SK-N-SH (cell line): ENCODE results near the gene KRTAP5-11. TPM values are rescaled to one million over a fixed set of nuclear protein-coding genes. Genes with fewer than 3 reads are reported as not detected.

ENCODE experiments used
- CTCF ChIA-PET: fragments of 300-600, 350-600 bp; formaldehyde crosslinking; extraction: SDS; loops from one replicate; lab custom pipeline; 2021; lab: Yijun Ruan, JAX
- POLR2A ChIA-PET: fragments of 350-600 bp; sonication (Branson Sonifier 250); formaldehyde crosslinking; extraction: SDS; loops from one replicate; lab custom pipeline; 2020; ENCODE audit warnings: antibody characterized with exemption, inconsistent platforms; lab: Yijun Ruan, JAX
- DNase-seq: peaks from one replicate; pipeline ENCODE4 v3.0.0; 2012
- H2AFZ ChIP-seq: fragments of 200-600 bp; sonication (generic); 2 replicates; pipeline ENCODE4 v1.8.1; 2016; ENCODE audit warnings: antibody characterized with exemption, mild to moderate bottlenecking, low read depth
- H3F3A ChIP-seq: fragments of 200-600 bp; sonication (generic); replicated peaks from 2 replicates; pipeline ENCODE3; 2016; ENCODE audit warnings: antibody characterized with exemption, mild to moderate bottlenecking; ENCODE audit not compliant: insufficient read depth
- H3K27ac ChIP-seq, 2 experiments: fragments of 200-500 bp in 1 of 2; fragments of 200-600 bp in 1 of 2; sonication (Bioruptor generic) in 1 of 2; sonication (generic), shearing (Covaris generic) in 1 of 2; 2 replicates each; pipeline versions ENCODE4 v1.5.1 to v1.6.1; 2014 to 2016; ENCODE audit warnings: low read depth in 2 of 2, inconsistent platforms in 1 of 2, low read length in 1 of 2, mild to moderate bottlenecking in 1 of 2, mixed read lengths in 1 of 2
- H3K27me3 ChIP-seq: fragments of 200-600 bp; sonication (generic), shearing (Covaris generic); 2 replicates; pipeline ENCODE4 v1.6.1; 2016; ENCODE audit warnings: mixed run types; ENCODE audit not compliant: insufficient read depth
- H3K36me3 ChIP-seq, 2 experiments: fragments of 200-500 bp in 1 of 2; fragments of 200-600 bp in 1 of 2; sonication (Bioruptor generic) in 1 of 2; sonication (generic) in 1 of 2; replicated peaks in 1 of 2; 2 replicates each; pipeline versions ENCODE3 to v1.5.1; 2014 to 2016; ENCODE audit warnings: low read length in 1 of 2, mild to moderate bottlenecking in 1 of 2; ENCODE audit not compliant: insufficient read depth in 2 of 2, control insufficient read depth in 1 of 2
- H3K4me1 ChIP-seq, 2 experiments: fragments of 200-500 bp in 1 of 2; fragments of 200-600 bp in 1 of 2; sonication (Bioruptor generic) in 1 of 2; sonication (generic), shearing (Covaris generic) in 1 of 2; 2 replicates each; pipeline versions ENCODE4 v1.5.1 to v1.6.1; 2014 to 2016; ENCODE audit warnings: low read depth in 1 of 2, low read length in 1 of 2, mixed run types in 1 of 2; ENCODE audit not compliant: insufficient read depth in 2 of 2, control insufficient read depth in 1 of 2
- H3K4me2 ChIP-seq: fragments of 200-600 bp; sonication (generic), shearing (Covaris generic); 2 replicates; pipeline ENCODE4 v1.6.1; 2017; ENCODE audit warnings: mixed run types
- H3K4me3 ChIP-seq, 2 experiments: fragments of 200-500 bp in 1 of 2; fragments of 200-600 bp in 1 of 2; sonication (Bioruptor generic) in 1 of 2; sonication (generic), shearing (Covaris generic) in 1 of 2; 2 replicates each; pipeline versions ENCODE4 v1.5.1 to v1.8.1; 2014 to 2016; ENCODE audit warnings: low read depth in 2 of 2, inconsistent platforms in 1 of 2, low read length in 1 of 2, mild to moderate bottlenecking in 1 of 2, mixed read lengths in 1 of 2, moderate library complexity in 1 of 2
- H3K79me2 ChIP-seq: fragments of 200-600 bp; sonication (generic); 2 replicates; pipeline ENCODE4 v1.8.1; 2017; ENCODE audit warnings: mild to moderate bottlenecking; ENCODE audit not compliant: insufficient read depth
- H3K9ac ChIP-seq: fragments of 200-600 bp; sonication (generic); 2 replicates; pipeline ENCODE4 v1.6.1; 2017; ENCODE audit warnings: mixed run types
- H3K9me2 ChIP-seq: fragments of 200-600 bp; sonication (generic); 2 replicates; pipeline ENCODE4 v1.6.1; 2017; ENCODE audit warnings: mixed run types
- H3K9me3 ChIP-seq: fragments of 200-600 bp; sonication (generic); 2 replicates; pipeline ENCODE4 v1.6.1; 2017; ENCODE audit warnings: mixed run types, mild to moderate bottlenecking, moderate library complexity
- H4K20me1 ChIP-seq: fragments of 200-600 bp; sonication (generic); 2 replicates; pipeline ENCODE4 v1.6.1; 2017; ENCODE audit warnings: mild to moderate bottlenecking, mixed run types; ENCODE audit not compliant: insufficient read depth
- CHD2 ChIP-seq: fragments of 150-350 bp; IDR thresholded peaks from 2 replicates; pipeline ENCODE4 v1.6.1; 2018; ENCODE audit warnings: low read length; ENCODE audit not compliant: partially characterized antibody
- ELF1 ChIP-seq: IDR thresholded peaks from 2 replicates; pipeline ENCODE4 v1.4.0; 2012
- EP300 ChIP-seq, 2 experiments: IDR thresholded peaks; 2 replicates each; pipeline versions ENCODE4 v1.4.0 to v1.6.1; 2012; ENCODE audit warnings: borderline replicate concordance in 1 of 2, low read depth in 1 of 2, low read length in 1 of 2
- EZH2phosphoT487 ChIP-seq: fragments of 200-600 bp; sonication (generic); IDR thresholded peaks from 2 replicates; pipeline ENCODE4 v1.6.1; 2017; ENCODE audit warnings: low read depth, mixed run types, mild to moderate bottlenecking, antibody characterized with exemption, moderate library complexity, borderline replicate concordance
- FOSL2 ChIP-seq: IDR thresholded peaks from 2 replicates; pipeline ENCODE4 v1.4.0; 2012; ENCODE audit warnings: low read depth, mild to moderate bottlenecking, moderate library complexity, borderline replicate concordance
- FOXJ3 ChIP-seq: sonication (generic); formaldehyde crosslinking; IDR thresholded peaks from 2 replicates; pipeline ENCODE4 v1.5.1; 2020; ENCODE audit warnings: mild to moderate bottlenecking, missing genetic modification reagents
- GABPA ChIP-seq: IDR thresholded peaks from 2 replicates; pipeline ENCODE4 v1.4.0; 2012; ENCODE audit warnings: low read depth, mild to moderate bottlenecking
- GATA2 ChIP-seq: sonication (generic); formaldehyde crosslinking; IDR thresholded peaks from 2 replicates; pipeline ENCODE4 v1.5.0; 2020; ENCODE audit warnings: mild to moderate bottlenecking, missing genetic modification reagents
- JUND ChIP-seq: IDR thresholded peaks from 2 replicates; pipeline ENCODE4 v1.4.0; 2012
- MAX ChIP-seq: IDR thresholded peaks from 2 replicates; pipeline ENCODE4 v1.4.0; 2012; ENCODE audit warnings: low read depth
- MEF2A ChIP-seq: IDR thresholded peaks from 2 replicates; pipeline ENCODE4 v1.4.0; 2012; ENCODE audit warnings: low read depth, borderline replicate concordance
- NFIC ChIP-seq: IDR thresholded peaks from 2 replicates; pipeline ENCODE4 v1.4.0; 2012; ENCODE audit warnings: borderline replicate concordance
- NRF1 ChIP-seq: IDR thresholded peaks from 2 replicates; pipeline ENCODE4 v1.6.1; 2012; ENCODE audit warnings: low read depth, mild to moderate bottlenecking, low read length
- POLR2AphosphoS5 ChIP-seq: IDR thresholded peaks from 2 replicates; pipeline ENCODE4 v1.6.1; 2012; ENCODE audit warnings: low read depth, low read length
- RAD21 ChIP-seq: IDR thresholded peaks from 2 replicates; pipeline ENCODE4 v1.6.1; 2012; ENCODE audit warnings: mild to moderate bottlenecking, low read length
- RFX5 ChIP-seq: IDR thresholded peaks from 2 replicates; pipeline ENCODE4 v1.6.1; 2012; ENCODE audit warnings: mild to moderate bottlenecking, improper control_type of control experiment, low read length
- RXRA ChIP-seq: IDR thresholded peaks from 2 replicates; pipeline ENCODE4 v1.4.0; 2012; ENCODE audit warnings: low read depth, mild to moderate bottlenecking, borderline replicate concordance
- SIN3A ChIP-seq: IDR thresholded peaks from 2 replicates; pipeline ENCODE4 v1.6.1; 2012; ENCODE audit warnings: low read depth, mild to moderate bottlenecking, low read length, moderate library complexity, borderline replicate concordance
- TEAD4 ChIP-seq: IDR thresholded peaks from 2 replicates; pipeline ENCODE4 v1.4.0; 2012; ENCODE audit warnings: mild to moderate bottlenecking, borderline replicate concordance; ENCODE audit not compliant: insufficient read depth
- USF2 ChIP-seq: fragments of 150-350 bp; IDR thresholded peaks from 2 replicates; pipeline ENCODE4 v1.6.1; 2017; ENCODE audit warnings: antibody characterized with exemption, low read length, low read depth, borderline replicate concordance
- WGBS: methylation state at CpG from one replicate; pipeline ENCODE4 v1.1.6; 2017; ENCODE audit warnings: low lambda C conversion rate; 5-methylcytosine and 5-hydroxymethylcytosine counted together
- polyA plus RNA-seq, 3 experiments: library from polyadenylated mRNA; depleted of rRNA; stranded (reverse); fragments of >200 nt; gene quantifications; 2 replicates each; pipeline ENCODE4 v1.2.3, GENCODE V29; 2012
- TF ChIP-seq, protein P1 (sequence below): fragments of 200-600 bp; sonication (generic); IDR thresholded peaks from 2 replicates; pipeline ENCODE4 v1.6.1; 2017; ENCODE audit warnings: antibody characterized with exemption, mild to moderate bottlenecking, moderate library complexity
- TF ChIP-seq, protein P2 (sequence below): IDR thresholded peaks from 2 replicates; pipeline ENCODE4 v1.4.0; 2012; ENCODE audit warnings: low read depth, borderline replicate concordance
- TF ChIP-seq, protein P3 (sequence below): IDR thresholded peaks from 2 replicates; pipeline ENCODE4; 2012

Gene KRTAP5-11
- polyA plus RNA-seq, 1 of the 3 experiments (the other 2 are of a cell fraction), result not detected

GRCh38 chr11:71539017-71539416 is 43.7 kb downstream of the KRTAP5-11 start:
- POLR2A ChIA-PET, result no interaction called here
- 32% methylated on average over 11 of the region's 11 CpGs for WGBS

GRCh38 chr11:71538666-71538990 is 44.0 kb downstream of the KRTAP5-11 start:
- H3K9me3 ChIP-seq, result no peaks in the 10 kb centered on the region
- no peaks in the 10 kb centered on the region for H3F3A ChIP-seq
- no peaks in the 10 kb centered on the region for H4K20me1 ChIP-seq
- H3K27ac ChIP-seq, result no peak overlapping the region
- no peak overlapping the region for H3K4me2 ChIP-seq
- H2AFZ ChIP-seq, result no peak overlapping the region
- H3K79me2 ChIP-seq, result no peaks in the 10 kb centered on the region
- TF ChIP-seq, protein P1, sequence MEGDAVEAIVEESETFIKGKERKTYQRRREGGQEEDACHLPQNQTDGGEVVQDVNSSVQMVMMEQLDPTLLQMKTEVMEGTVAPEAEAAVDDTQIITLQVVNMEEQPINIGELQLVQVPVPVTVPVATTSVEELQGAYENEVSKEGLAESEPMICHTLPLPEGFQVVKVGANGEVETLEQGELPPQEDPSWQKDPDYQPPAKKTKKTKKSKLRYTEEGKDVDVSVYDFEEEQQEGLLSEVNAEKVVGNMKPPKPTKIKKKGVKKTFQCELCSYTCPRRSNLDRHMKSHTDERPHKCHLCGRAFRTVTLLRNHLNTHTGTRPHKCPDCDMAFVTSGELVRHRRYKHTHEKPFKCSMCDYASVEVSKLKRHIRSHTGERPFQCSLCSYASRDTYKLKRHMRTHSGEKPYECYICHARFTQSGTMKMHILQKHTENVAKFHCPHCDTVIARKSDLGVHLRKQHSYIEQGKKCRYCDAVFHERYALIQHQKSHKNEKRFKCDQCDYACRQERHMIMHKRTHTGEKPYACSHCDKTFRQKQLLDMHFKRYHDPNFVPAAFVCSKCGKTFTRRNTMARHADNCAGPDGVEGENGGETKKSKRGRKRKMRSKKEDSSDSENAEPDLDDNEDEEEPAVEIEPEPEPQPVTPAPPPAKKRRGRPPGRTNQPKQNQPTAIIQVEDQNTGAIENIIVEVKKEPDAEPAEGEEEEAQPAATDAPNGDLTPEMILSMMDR, result no peak
- TF ChIP-seq GABPA (no peak), EP300 (IDR thresholded peaks at IDR 0.05; ENCODE audit: borderline replicate concordance in 1 of 2, low read depth in 1 of 2, low read length in 1 of 2) (no peak), TEAD4 (no peak), NRF1 (no peak), SIN3A (no peak), USF2 (no peak), FOSL2 (no peak), MAX (no peak), POLR2AphosphoS5 (no peak), FOXJ3 (CRISPR knock-in tag) (no peak), CHD2 (no peak)
- TF ChIP-seq, protein P2, sequence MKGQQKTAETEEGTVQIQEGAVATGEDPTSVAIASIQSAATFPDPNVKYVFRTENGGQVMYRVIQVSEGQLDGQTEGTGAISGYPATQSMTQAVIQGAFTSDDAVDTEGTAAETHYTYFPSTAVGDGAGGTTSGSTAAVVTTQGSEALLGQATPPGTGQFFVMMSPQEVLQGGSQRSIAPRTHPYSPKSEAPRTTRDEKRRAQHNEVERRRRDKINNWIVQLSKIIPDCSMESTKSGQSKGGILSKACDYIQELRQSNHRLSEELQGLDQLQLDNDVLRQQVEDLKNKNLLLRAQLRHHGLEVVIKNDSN, result no peak
- no peak for DNase-seq
- WGBS, result 55% methylated on average over 4 of the region's 4 CpGs
- H3K4me1 ChIP-seq, result peaks cover 0 to 10% of the 10 kb centered on the region in 2 experiments; a peak in 1 of 4 replicates
- no peaks in the 10 kb centered on the region for H3K36me3 ChIP-seq
- H3K9ac ChIP-seq, result no peak overlapping the region
- no peaks in the 10 kb centered on the region for H3K27me3 ChIP-seq
- ChIA-PET CTCF (no interaction called here), POLR2A (no interaction called here)
- no peaks in the 10 kb centered on the region for H3K9me2 ChIP-seq
- no peak overlapping the region for H3K4me3 ChIP-seq

More at GRCh38 chr11:71539017-71539416, 43.7 kb downstream of the KRTAP5-11 start:
- Histone ChIP-seq H3K27ac (no peak overlapping the region), H3K9ac (no peak overlapping the region), H3K36me3 (no peaks in the 10 kb centered on the region), H3K4me3 (no peak overlapping the region), H3K79me2 (no peaks in the 10 kb centered on the region), H3K4me2 (no peak overlapping the region), H3K4me1 (peaks cover 0 to 10% of the 10 kb centered on the region in 2 experiments; a peak in 1 of 4 replicates), H3K27me3 (no peaks in the 10 kb centered on the region), H2AFZ (no peak overlapping the region), H3K9me2 (no peaks in the 10 kb centered on the region), H3K9me3 (no peaks in the 10 kb centered on the region), H4K20me1 (no peaks in the 10 kb centered on the region), H3F3A (no peaks in the 10 kb centered on the region)
- TF ChIP-seq CHD2, result no peak
- no peak for TF ChIP-seq JUND
- no peak for TF ChIP-seq GATA2 (CRISPR knock-in tag)
- no peak for TF ChIP-seq RXRA
- TF ChIP-seq EZH2phosphoT487, result no peak
- TF ChIP-seq RAD21, result no peak
- TF ChIP-seq MEF2A, result no peak
- TF ChIP-seq RFX5, result no peak
- no peak for TF ChIP-seq MAX
- no peak for TF ChIP-seq ELF1
- no peak for TF ChIP-seq POLR2AphosphoS5
- no peak for TF ChIP-seq SIN3A
- no peak for TF ChIP-seq NFIC
- no peak for TF ChIP-seq TEAD4
- TF ChIP-seq, protein P3, sequence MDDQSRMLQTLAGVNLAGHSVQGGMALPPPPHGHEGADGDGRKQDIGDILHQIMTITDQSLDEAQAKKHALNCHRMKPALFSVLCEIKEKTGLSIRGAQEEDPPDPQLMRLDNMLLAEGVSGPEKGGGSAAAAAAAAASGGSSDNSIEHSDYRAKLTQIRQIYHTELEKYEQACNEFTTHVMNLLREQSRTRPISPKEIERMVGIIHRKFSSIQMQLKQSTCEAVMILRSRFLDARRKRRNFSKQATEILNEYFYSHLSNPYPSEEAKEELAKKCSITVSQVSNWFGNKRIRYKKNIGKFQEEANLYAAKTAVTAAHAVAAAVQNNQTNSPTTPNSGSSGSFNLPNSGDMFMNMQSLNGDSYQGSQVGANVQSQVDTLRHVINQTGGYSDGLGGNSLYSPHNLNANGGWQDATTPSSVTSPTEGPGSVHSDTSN, result no peak
- no peak for TF ChIP-seq EP300 (IDR thresholded peaks at IDR 0.05; ENCODE audit: borderline replicate concordance in 1 of 2, low read depth in 1 of 2, low read length in 1 of 2)
- DNase-seq, result no peak
- CTCF ChIA-PET, result no interaction called here
